K562 (cell line): Measurements from ENCODE around the gene FBXO15.

ENCODE experiments used
- BRCA1 ChIP-seq, 2 experiments: fragments of 450-650 bp in 1 of 2; sonication (generic) in 1 of 2; formaldehyde crosslinking in 1 of 2; IDR thresholded peaks; 2 replicates each; pipeline versions ENCODE4 v1.5.0 to v1.6.1; 2017 to 2020; ENCODE audit warnings: mild to moderate bottlenecking in 1 of 2, missing genetic modification reagents in 1 of 2
- BRD4 ChIP-seq: fragments of 200-600 bp; sonication (generic); IDR thresholded peaks from 2 replicates; pipeline ENCODE4 v1.6.1; 2017; ENCODE audit warnings: inconsistent platforms
- CTCF ChIP-seq, 3 experiments: IDR thresholded peaks in 2 of 3; conservative IDR thresholded peaks in 1 of 3; 2 replicates each; pipeline ENCODE4 v1.5.1; 2011 to 2012; ENCODE audit warnings: low read length in 3 of 3, mild to moderate bottlenecking in 3 of 3, control low read depth in 2 of 3, improper control_type of control experiment in 1 of 3, inconsistent platforms in 1 of 3, low read depth in 1 of 3, mixed read lengths in 1 of 3, moderate library complexity in 1 of 3; ENCODE audit not compliant: insufficient read depth in 2 of 3
- GMEB1 ChIP-seq: fragments of 250-450 bp; sonication (Bioruptor Pico); IDR thresholded peaks from 2 replicates; pipeline ENCODE4 v1.4.0; 2020; ENCODE audit warnings: mild to moderate bottlenecking
- HMG20A ChIP-seq: fragments of 450-650 bp; formaldehyde crosslinking; conservative IDR thresholded peaks from 2 replicates; pipeline ENCODE4 v1.4.0; 2020; ENCODE audit warnings: mild to moderate bottlenecking, mixed read lengths
- NBN ChIP-seq: fragments of 450-650 bp; IDR thresholded peaks from 2 replicates; pipeline ENCODE4 v1.6.1; 2016; ENCODE audit warnings: low read depth, mild to moderate bottlenecking
- NFIX ChIP-seq: fragments of 250-450 bp; sonication (Bioruptor Pico); IDR thresholded peaks from 2 replicates; pipeline ENCODE4 v1.4.0; 2020; ENCODE audit warnings: low read depth, mild to moderate bottlenecking, moderate library complexity
- POLR2A ChIP-seq: fragments of 450-650 bp; conservative IDR thresholded peaks from 2 replicates; pipeline ENCODE4 v1.6.1; 2016
- RBBP5 ChIP-seq: fragments of 200-600 bp; sonication (generic); IDR thresholded peaks from 2 replicates; pipeline ENCODE4 v1.6.1; 2012; ENCODE audit warnings: borderline replicate concordance, mild to moderate bottlenecking, low read length, control low read depth, inconsistent platforms; ENCODE audit not compliant: insufficient read depth, poor library complexity, severe bottlenecking
- SIRT6 ChIP-seq: IDR thresholded peaks from one replicate; pipeline ENCODE4 v1.6.1; 2012; ENCODE audit warnings: low read depth, mild to moderate bottlenecking, control low read depth, inconsistent platforms, low read length, moderate library complexity
- TBP ChIP-seq: optimal IDR thresholded peaks from 2 replicates; pipeline ENCODE3; 2011; ENCODE audit warnings: low read depth, low read length, improper control_type of control experiment
- USF1 ChIP-seq: sonication (generic); formaldehyde crosslinking; IDR thresholded peaks from 2 replicates; pipeline ENCODE4 v1.9.0; 2022; ENCODE audit warnings: mild to moderate bottlenecking, missing genetic modification reagents
- ZNF407 ChIP-seq: fragments of 450-650 bp; IDR thresholded peaks from 2 replicates; pipeline ENCODE4 v1.6.1; 2016; ENCODE audit warnings: low read depth
- TF ChIP-seq, protein P1 (sequence below): fragments of 250-450 bp; sonication (Bioruptor Pico); IDR thresholded peaks from 2 replicates; pipeline ENCODE4 v1.9.0; 2021; ENCODE audit warnings: mild to moderate bottlenecking, inconsistent platforms

GRCh38 chr18:74074668-74075564, 72.7 kb downstream of the FBXO15 start:
- TF ChIP-seq TBP: no peak
- TF ChIP-seq CTCF (IDR thresholded peaks at IDR 0.05 in 2 of 3, conservative IDR thresholded peaks at IDR 0.05 in 1 of 3; ENCODE audit: insufficient read depth in 2 of 3, low read depth in 1 of 3, low read length in 3 of 3): no peak
- TF ChIP-seq BRD4: no peak
- TF ChIP-seq USF1 (CRISPR knock-in tag): no peak
- no peak for TF ChIP-seq POLR2A
- TF ChIP-seq, protein P1, sequence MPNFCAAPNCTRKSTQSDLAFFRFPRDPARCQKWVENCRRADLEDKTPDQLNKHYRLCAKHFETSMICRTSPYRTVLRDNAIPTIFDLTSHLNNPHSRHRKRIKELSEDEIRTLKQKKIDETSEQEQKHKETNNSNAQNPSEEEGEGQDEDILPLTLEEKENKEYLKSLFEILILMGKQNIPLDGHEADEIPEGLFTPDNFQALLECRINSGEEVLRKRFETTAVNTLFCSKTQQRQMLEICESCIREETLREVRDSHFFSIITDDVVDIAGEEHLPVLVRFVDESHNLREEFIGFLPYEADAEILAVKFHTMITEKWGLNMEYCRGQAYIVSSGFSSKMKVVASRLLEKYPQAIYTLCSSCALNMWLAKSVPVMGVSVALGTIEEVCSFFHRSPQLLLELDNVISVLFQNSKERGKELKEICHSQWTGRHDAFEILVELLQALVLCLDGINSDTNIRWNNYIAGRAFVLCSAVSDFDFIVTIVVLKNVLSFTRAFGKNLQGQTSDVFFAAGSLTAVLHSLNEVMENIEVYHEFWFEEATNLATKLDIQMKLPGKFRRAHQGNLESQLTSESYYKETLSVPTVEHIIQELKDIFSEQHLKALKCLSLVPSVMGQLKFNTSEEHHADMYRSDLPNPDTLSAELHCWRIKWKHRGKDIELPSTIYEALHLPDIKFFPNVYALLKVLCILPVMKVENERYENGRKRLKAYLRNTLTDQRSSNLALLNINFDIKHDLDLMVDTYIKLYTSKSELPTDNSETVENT: no peak
- no peak for TF ChIP-seq SIRT6
- no peak for TF ChIP-seq NBN
- TF ChIP-seq BRCA1 (IDR thresholded peaks at IDR 0.05): no peak
- TF ChIP-seq BRCA1 (CRISPR knock-in tag; IDR thresholded peaks at IDR 0.05): no peak
- no peak for TF ChIP-seq RBBP5
- TF ChIP-seq GMEB1: no peak
- no peak for TF ChIP-seq ZNF407
- TF ChIP-seq HMG20A (CRISPR knock-in tag): no peak
- TF ChIP-seq NFIX: no peak
